ENCODE data around the gene LDB2.

Gene LDB2

DNA sequence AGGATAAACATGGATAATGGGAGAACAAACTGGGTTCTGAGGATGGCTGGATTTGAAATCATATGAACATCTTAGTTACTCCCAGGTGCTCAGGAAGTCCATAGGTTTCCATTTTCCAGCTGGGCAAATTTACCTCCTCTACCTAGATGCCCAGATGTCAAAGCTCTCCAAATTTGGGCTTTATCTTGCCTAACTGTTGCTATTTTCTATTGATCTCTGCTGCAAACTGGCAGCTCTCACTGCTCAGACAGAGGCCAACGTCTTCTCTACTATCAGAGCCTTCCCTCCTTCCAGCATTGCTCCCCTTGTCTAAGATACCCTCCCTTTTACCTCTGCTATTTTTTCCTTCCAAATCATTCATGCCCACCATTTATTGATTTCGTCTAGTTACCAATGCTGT, 62.1 kb downstream of the LDB2 start:
- Histone ChIP-seq H3F3A (ENCODE audit: insufficient read depth, low read length) (no peaks in the 10 kb centered on the region), H3K9me3 (replicated peaks; ENCODE audit: insufficient read depth, low read length) (no peaks in the 10 kb centered on the region), H3K4me2 (ENCODE audit: low read depth, low read length) (no peak overlapping the region), H3K4me3 (ENCODE audit: low read length) (no peak overlapping the region), H3K36me3 (replicated peaks; ENCODE audit: insufficient read depth, low read length) (no peaks in the 10 kb centered on the region), H3K4me1 (ENCODE audit: low read length) (no peaks in the 10 kb centered on the region), H4K20me1 (ENCODE audit: insufficient read depth, low read length) (no peaks in the 10 kb centered on the region), H3K9me2 (replicated peaks; ENCODE audit: insufficient read depth, low read length) (no peaks in the 10 kb centered on the region), H3K79me2 (ENCODE audit: low read length) (no peaks in the 10 kb centered on the region), H3K27me3 (replicated peaks; ENCODE audit: insufficient read depth, low read length) (no peaks in the 10 kb centered on the region), H3K27ac (ENCODE audit: low read length) (no peak overlapping the region), H3K9ac (ENCODE audit: low read length) (no peak overlapping the region), H2AFZ (ENCODE audit: low read length) (no peak overlapping the region)
- no peak for DNase-seq
- no peak for TF ChIP-seq CTCF (IDR thresholded peaks at IDR 0.05; ENCODE audit: low read length)
- TF ChIP-seq EZH2 (optimal IDR thresholded peaks at IDR 0.05; ENCODE audit: low read depth, low read length): no peak
- no peak for TF ChIP-seq EZH2phosphoT487 (IDR thresholded peaks at IDR 0.05; ENCODE audit: low read length)

DNA sequence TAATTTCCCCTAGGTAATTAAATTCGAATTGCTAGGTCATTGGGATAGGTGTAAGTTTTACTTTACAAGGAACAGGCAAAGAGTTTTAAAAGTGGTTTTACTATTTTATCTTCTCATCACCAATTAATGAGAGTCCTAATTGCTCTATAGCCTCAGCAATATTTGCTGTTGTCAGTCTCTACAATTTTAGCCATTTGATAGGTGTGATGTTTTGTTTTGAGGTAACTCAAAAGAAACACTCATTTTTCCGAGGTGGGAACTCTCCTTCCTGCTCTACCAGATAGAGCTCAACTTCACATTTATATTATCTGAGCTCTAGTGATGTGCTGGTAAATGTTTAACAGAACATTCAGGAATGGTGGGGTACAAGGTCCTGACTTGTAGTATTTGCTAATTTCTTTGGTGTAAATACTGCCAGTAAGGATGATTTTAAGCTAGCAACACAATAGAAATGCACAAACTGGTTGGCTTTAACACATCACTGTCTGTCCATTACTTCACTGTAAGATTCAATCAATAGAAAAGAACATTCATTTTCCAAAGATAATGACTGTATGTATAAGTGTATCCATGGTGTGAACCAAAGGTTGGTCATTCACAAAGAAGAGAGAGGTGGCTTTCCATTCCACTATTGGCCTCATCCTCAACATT, 62.7 kb downstream of the LDB2 start:
- Histone ChIP-seq H3K9me2 (replicated peaks; ENCODE audit: insufficient read depth, low read length) (no peaks in the 10 kb centered on the region), H2AFZ (ENCODE audit: low read length) (no peak overlapping the region), H3K4me3 (ENCODE audit: low read length) (no peak overlapping the region), H3K4me2 (ENCODE audit: low read depth, low read length) (no peak overlapping the region), H3K4me1 (ENCODE audit: low read length) (no peaks in the 10 kb centered on the region), H3F3A (ENCODE audit: insufficient read depth, low read length) (no peaks in the 10 kb centered on the region), H3K79me2 (ENCODE audit: low read length) (no peaks in the 10 kb centered on the region), H3K9ac (ENCODE audit: low read length) (no peak overlapping the region), H3K27me3 (replicated peaks; ENCODE audit: insufficient read depth, low read length) (no peaks in the 10 kb centered on the region), H3K27ac (ENCODE audit: low read length) (no peak overlapping the region), H4K20me1 (ENCODE audit: insufficient read depth, low read length) (no peaks in the 10 kb centered on the region), H3K9me3 (replicated peaks; ENCODE audit: insufficient read depth, low read length) (no peaks in the 10 kb centered on the region), H3K36me3 (replicated peaks; ENCODE audit: insufficient read depth, low read length) (no peaks in the 10 kb centered on the region)
- TF ChIP-seq EZH2 (optimal IDR thresholded peaks at IDR 0.05; ENCODE audit: low read depth, low read length): no peak
- no peak for TF ChIP-seq EZH2phosphoT487 (IDR thresholded peaks at IDR 0.05; ENCODE audit: low read length)
- no peak for TF ChIP-seq CTCF (IDR thresholded peaks at IDR 0.05; ENCODE audit: low read length)
- no peak for DNase-seq

- Histone ChIP-seq H3K79me2 (ENCODE audit: low read length) (no peaks in the 10 kb centered on the region), H3K27me3 (replicated peaks; ENCODE audit: insufficient read depth, low read length) (no peaks in the 10 kb centered on the region)
- no peak for TF ChIP-seq CTCF (IDR thresholded peaks at IDR 0.05; ENCODE audit: low read length)
- TF ChIP-seq EZH2 (optimal IDR thresholded peaks at IDR 0.05; ENCODE audit: low read depth, low read length): no peak
- no peak for TF ChIP-seq EZH2phosphoT487 (IDR thresholded peaks at IDR 0.05; ENCODE audit: low read length)
These were observed 63.6 kb downstream of the LDB2 start for GRCh38 chr4:16834814-16835213.

More at GRCh38 chr4:16834814-16835213, 63.6 kb downstream of the LDB2 start:
- no peak overlapping the region for H3K4me3 ChIP-seq (ENCODE audit: low read length)
- H3K9me3 ChIP-seq (replicated peaks; ENCODE audit: insufficient read depth, low read length): no peaks in the 10 kb centered on the region
- H2AFZ ChIP-seq (ENCODE audit: low read length): no peak overlapping the region
- no peak overlapping the region for H3K27ac ChIP-seq (ENCODE audit: low read length)
- DNase-seq: no peak
- no peaks in the 10 kb centered on the region for H3K9me2 ChIP-seq (replicated peaks; ENCODE audit: insufficient read depth, low read length)
- H3K4me2 ChIP-seq (ENCODE audit: low read depth, low read length): no peak overlapping the region
- no peaks in the 10 kb centered on the region for H4K20me1 ChIP-seq (ENCODE audit: insufficient read depth, low read length)
- H3K9ac ChIP-seq (ENCODE audit: low read length): no peak overlapping the region
- H3K36me3 ChIP-seq (replicated peaks; ENCODE audit: insufficient read depth, low read length): no peaks in the 10 kb centered on the region
- H3K4me1 ChIP-seq (ENCODE audit: low read length): no peaks in the 10 kb centered on the region
- H3F3A ChIP-seq (ENCODE audit: insufficient read depth, low read length): no peaks in the 10 kb centered on the region

All from MM.1S (cell line).